Thyroid gland (tissue), 4 donors: Measurements from ENCODE around the gene PIP4K2C.

Source experiments
- POLR2A ChIP-seq, 2 donors: fragments of 450-650 bp; IDR thresholded peaks; one replicate each; pipeline ENCODE4 v1.6.1; 2017; ENCODE audit warnings: antibody characterized with exemption in 2 of 2, mild to moderate bottlenecking in 2 of 2, moderate library complexity in 1 of 2
- TF ChIP-seq, protein P1 (sequence below), 6 experiments: fragments of 200-600 bp in 3 of 6; fragments of 450-650 bp in 3 of 6; sonication (generic) in 3 of 6; IDR thresholded peaks; one replicate each; pipeline ENCODE4 v1.5.1; 2016 to 2019; ENCODE audit warnings: antibody characterized with exemption in 6 of 6, mild to moderate bottlenecking in 2 of 6, inconsistent platforms in 1 of 6, moderate library complexity in 1 of 6

DNA sequence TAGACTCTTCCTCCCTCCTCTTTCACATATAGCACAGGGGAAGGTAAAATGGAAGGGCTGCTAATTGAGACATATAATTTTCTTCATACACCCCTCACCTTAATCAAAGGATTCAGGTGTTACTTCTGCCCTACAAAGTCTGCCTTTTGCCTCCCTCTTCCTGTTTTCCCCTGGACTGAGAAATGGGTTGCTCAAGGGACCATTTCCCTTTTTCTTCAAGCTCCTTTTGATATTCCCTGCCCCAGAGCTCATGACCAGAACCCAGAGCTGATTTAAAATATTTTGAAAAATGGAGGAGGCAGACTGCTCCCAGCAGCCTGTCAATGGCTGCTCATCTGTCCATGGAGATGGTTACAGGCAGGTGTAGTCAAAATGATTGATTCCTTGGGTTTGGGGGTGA lies 6.3 kb upstream of the PIP4K2C start:
- no peak for TF ChIP-seq POLR2A (IDR thresholded peaks at IDR 0.05)
- TF ChIP-seq, protein P1, sequence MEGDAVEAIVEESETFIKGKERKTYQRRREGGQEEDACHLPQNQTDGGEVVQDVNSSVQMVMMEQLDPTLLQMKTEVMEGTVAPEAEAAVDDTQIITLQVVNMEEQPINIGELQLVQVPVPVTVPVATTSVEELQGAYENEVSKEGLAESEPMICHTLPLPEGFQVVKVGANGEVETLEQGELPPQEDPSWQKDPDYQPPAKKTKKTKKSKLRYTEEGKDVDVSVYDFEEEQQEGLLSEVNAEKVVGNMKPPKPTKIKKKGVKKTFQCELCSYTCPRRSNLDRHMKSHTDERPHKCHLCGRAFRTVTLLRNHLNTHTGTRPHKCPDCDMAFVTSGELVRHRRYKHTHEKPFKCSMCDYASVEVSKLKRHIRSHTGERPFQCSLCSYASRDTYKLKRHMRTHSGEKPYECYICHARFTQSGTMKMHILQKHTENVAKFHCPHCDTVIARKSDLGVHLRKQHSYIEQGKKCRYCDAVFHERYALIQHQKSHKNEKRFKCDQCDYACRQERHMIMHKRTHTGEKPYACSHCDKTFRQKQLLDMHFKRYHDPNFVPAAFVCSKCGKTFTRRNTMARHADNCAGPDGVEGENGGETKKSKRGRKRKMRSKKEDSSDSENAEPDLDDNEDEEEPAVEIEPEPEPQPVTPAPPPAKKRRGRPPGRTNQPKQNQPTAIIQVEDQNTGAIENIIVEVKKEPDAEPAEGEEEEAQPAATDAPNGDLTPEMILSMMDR (IDR thresholded peaks at IDR 0.05): no peak
